GM12865 (cell line): ENCODE data around the gene DNMT3L.

Experiments
- DNase-seq: peaks from one replicate; pipeline ENCODE4 v3.0.0; 2010; ENCODE audit warnings: low read depth
- H3K4me3 ChIP-seq: 2 replicates; pipeline ENCODE4 v1.5.1; 2011; ENCODE audit warnings: mild to moderate bottlenecking, low read depth, low read length, control low read depth
- CTCF ChIP-seq: IDR thresholded peaks from 2 replicates; pipeline ENCODE4 v1.5.1; 2011; ENCODE audit warnings: low read length, control low read depth, low read depth, inconsistent platforms; ENCODE audit not compliant: insufficient read depth; ENCODE audit errors: missing control alignments

The DNMT3L gene

GRCh38 chr21:44290327-44291077 is 28.8 kb upstream of the DNMT3L start:
- no peak for TF ChIP-seq CTCF
- H3K4me3 ChIP-seq: no peak overlapping the region
- no peak for DNase-seq

DNA sequence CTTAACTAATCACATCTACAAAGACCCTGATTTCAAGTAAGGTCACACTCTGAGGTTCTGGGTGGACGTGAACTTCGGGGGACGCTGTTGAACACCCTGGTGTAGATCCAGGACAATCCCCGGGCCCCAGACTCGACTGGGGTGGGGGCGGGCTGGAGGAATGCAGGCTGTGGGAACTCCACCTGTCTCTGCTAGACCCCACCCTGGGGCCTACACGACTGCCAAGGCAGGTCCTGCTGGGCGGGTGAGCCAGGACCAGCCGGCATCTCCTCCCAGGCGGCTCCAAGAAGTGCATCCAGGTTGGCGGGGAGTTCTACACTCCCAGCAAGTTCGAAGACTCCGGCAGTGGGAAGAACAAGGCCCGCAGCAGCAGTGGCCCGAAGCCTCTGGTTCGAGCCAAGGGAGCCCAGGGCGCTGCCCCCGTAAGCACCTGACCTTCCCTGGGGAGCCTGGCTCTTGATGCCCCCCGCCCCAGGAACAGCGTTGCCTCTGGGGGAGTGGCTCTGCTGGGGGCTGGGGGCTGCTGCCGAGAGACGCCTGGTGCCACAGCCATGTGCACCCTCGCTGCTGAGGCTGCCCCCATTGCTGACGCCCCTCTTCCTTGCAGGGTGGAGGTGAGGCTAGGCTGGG is 27.8 kb upstream of the DNMT3L start:
- no peak for DNase-seq
- no peak overlapping the region for H3K4me3 ChIP-seq
- TF ChIP-seq CTCF: no peak

GRCh38 chr21:44288251-44289110 is 26.8 kb upstream of the DNMT3L start:
- no peak for DNase-seq
- no peak overlapping the region for H3K4me3 ChIP-seq
- TF ChIP-seq CTCF: no peak

DNA sequence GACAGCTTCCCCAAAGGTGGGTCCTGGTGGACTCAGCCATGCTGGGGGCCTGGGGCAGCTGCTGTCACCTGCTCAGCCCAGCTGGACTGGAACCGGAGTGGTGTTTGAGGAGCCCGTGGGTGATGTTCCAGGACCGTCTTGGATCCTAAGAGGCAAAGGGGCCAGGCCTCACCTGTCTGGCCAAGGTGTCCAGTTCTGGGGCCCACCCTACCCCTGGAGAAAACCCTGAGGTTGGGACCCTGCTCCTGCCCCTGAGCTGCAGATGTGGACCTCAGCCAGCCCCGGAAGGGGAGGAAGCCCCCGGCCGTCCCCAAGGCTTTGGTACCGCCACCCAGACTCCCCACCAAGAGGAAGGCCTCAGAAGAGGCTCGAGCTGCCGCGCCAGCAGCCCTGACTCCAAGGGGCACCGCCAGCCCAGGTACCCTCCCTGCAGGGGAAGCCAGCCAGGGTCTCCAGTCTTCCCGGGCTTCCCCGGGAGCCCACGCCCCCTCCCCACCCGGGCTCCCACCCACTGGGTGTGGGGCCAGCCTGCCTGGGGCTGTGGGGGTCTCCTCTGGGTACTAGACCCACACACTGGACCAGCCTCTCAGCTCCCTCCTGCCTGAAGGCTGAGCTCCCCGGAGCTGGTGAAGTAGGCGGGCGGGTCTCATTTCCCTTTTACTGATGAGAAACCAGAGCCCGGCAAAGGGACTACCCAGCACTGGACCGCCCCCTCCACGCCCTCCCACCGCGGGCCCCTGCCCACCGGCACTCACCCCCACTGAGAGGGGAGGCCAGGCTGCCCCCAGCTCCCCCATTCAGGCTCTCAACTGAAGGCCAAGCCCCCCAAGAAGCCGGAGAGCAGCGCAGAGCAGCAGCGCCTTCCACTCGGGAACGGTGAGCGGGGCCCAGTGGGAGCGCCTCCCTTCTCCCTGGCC is 25.3 kb upstream of the DNMT3L start:
- TF ChIP-seq CTCF: no peak
- no peak overlapping the region for H3K4me3 ChIP-seq
- no peak for DNase-seq

- no peak overlapping the region for H3K4me3 ChIP-seq
- no peak for TF ChIP-seq CTCF
- DNase-seq: no peak
Measured at GRCh38 chr21:44286086-44286715, 24.5 kb upstream of the DNMT3L start.
